NCI-H526 treated with DMSO at 0.1 percent for 48 hours (cell line): ENCODE results near the gene AMBRA1.
A peak's percentile ranks its signal among the peaks of the same experiment; 100 is the strongest.

Experiments used
- DNase-seq: peaks from one replicate; lab custom pipeline; 2025; lab: John Stamatoyannopoulos, UW

The AMBRA1 gene

GRCh38 chr11:46347637-46348311 lies 246.0 kb downstream of the AMBRA1 start:
- DNase-seq: no peak

- DNase-seq: peak; percentile 90
Measured at GRCh38 chr11:46346886-46347636, 246.8 kb downstream of the AMBRA1 start, which contains the start of gene DGKZ. DGKZ (plus strand) TSS chr11:46347463; CDS start chr11:46347660, 197 bp downstream.
